ENCODE data around the gene ARMH3. TPM values are rescaled to one million over a fixed set of nuclear protein-coding genes. Genes with fewer than 3 reads are reported as not detected.

Gene ARMH3
- total RNA-seq, 2 experiments from 2014 or later: 7.9 to 24.3 TPM

- Histone ChIP-seq H2AFZ (ENCODE audit: low read length) (no peak within 1 kb of the TSS), H3K4me3 (ENCODE audit: low read depth, low read length, poor library complexity, severe bottlenecking) (peak within 1 kb of the TSS; percentile 45), H3K27ac (ENCODE audit: low read depth, low read length, poor library complexity, severe bottlenecking) (no peak within 1 kb of the TSS), H3K9me2 (ENCODE audit: insufficient read depth, low read length) (no peaks in the 10 kb centered on the region), H3K4me2 (ENCODE audit: low read length) (peak within 1 kb of the TSS; percentile 66), H3K4me1 (ENCODE audit: insufficient read depth, low read length, poor library complexity, severe bottlenecking) (peaks cover 15% of the 10 kb centered on the region), H3K9me3 (ENCODE audit: low read length) (no peaks in the 10 kb centered on the region), H3K79me2 (ENCODE audit: insufficient read depth, low read depth, low read length) (no peaks in the 10 kb centered on the region), H4K20me1 (ENCODE audit: insufficient read depth, low read length) (no peaks in the 10 kb centered on the region), H3K36me3 (ENCODE audit: insufficient read depth, low read length) (no peaks in the 10 kb centered on the region)
- ChIA-PET POLR2A (interaction anchor here (0.7 kb wide), 1 partner anchor 407 kb away, joined by 3 read pairs; no protein-coding TSS in a partner anchor), CTCF (ENCODE audit: unreplicated experiment) (interaction anchor here (1.9 kb wide), 1 partner anchor 167 kb away, joined by 8 read pairs; no protein-coding TSS in a partner anchor)
- peak; percentile 41 for DNase-seq (ENCODE audit: low spot score)
- TF ChIP-seq CTCF (conservative IDR thresholded peaks at IDR 0.05; ENCODE audit: low read length) (peak; percentile 86), EZH2phosphoT487 (IDR thresholded peaks at IDR 0.05; ENCODE audit: borderline replicate concordance, low read depth, low read length) (no peak)
- no TSS peak for BruUV-seq (replicated peaks)
- intact Hi-C loops (cut with micrococcal nuclease; ENCODE audit: unreplicated experiment): no loop called here
Observed at GRCh38 chr10:101843032-101844021, 212.6 kb downstream of the ARMH3 start, which contains the start of gene KCNIP2. KCNIP2 (minus strand) TSS chr10:101843800; CDS start chr10:101843568, 232 bp downstream.

- intact Hi-C loops (cut with micrococcal nuclease; ENCODE audit: unreplicated experiment): loop anchor here (1.0 kb wide), 1 partner anchor 47 kb away; no protein-coding TSS in a partner anchor
- H3K27ac ChIP-seq (ENCODE audit: low read depth, low read length, poor library complexity, severe bottlenecking): no peak overlapping the region
- ChIA-PET CTCF (ENCODE audit: unreplicated experiment) (interaction anchor here (0.6 to 1.9 kb wide), 5 partner anchors 25 to 231 kb away, joined by 3 to 8 read pairs (median 3); no protein-coding TSS in a partner anchor), POLR2A (interaction anchor here (0.5 to 1.2 kb wide), 2 partner anchors 17 to 368 kb away, joined by 3 to 6 read pairs; no protein-coding TSS in a partner anchor)
- no peak overlapping the region for H2AFZ ChIP-seq (ENCODE audit: low read length)
- TF ChIP-seq EZH2phosphoT487 (IDR thresholded peaks at IDR 0.05; ENCODE audit: borderline replicate concordance, low read depth, low read length) (no peak), CTCF (conservative IDR thresholded peaks at IDR 0.05; ENCODE audit: low read length) (no peak)
- no peaks in the 10 kb centered on the region for H4K20me1 ChIP-seq (ENCODE audit: insufficient read depth, low read length)
- no peak overlapping the region for H3K4me2 ChIP-seq (ENCODE audit: low read length)
- H3K9me3 ChIP-seq (ENCODE audit: low read length): no peaks in the 10 kb centered on the region
- no peaks in the 10 kb centered on the region for H3K36me3 ChIP-seq (ENCODE audit: insufficient read depth, low read length)
- no peaks in the 10 kb centered on the region for H3K9me2 ChIP-seq (ENCODE audit: insufficient read depth, low read length)
- BruUV-seq (replicated peaks): no TSS peak
- no peak overlapping the region for H3K4me3 ChIP-seq (ENCODE audit: low read depth, low read length, poor library complexity, severe bottlenecking)
- DNase-seq (ENCODE audit: low spot score): no peak
- peaks cover 15% of the 10 kb centered on the region for H3K4me1 ChIP-seq (ENCODE audit: insufficient read depth, low read length, poor library complexity, severe bottlenecking)
- no peaks in the 10 kb centered on the region for H3K79me2 ChIP-seq (ENCODE audit: insufficient read depth, low read depth, low read length)
Observed at GRCh38 chr10:101841826-101842225, 214.1 kb downstream of the ARMH3 start.
